Astrocyte of the spinal cord (primary cell): ENCODE results near the gene RAB4A.
A peak's percentile ranks its signal among the peaks of the same experiment; 100 is the strongest.

Experiments
- DNase-seq: peaks from one replicate; pipeline ENCODE4 v3.0.0; 2011; ENCODE audit warnings: low read depth, low spot score
- H3K4me3 ChIP-seq: 2 replicates; pipeline ENCODE4 v1.5.1; 2011; ENCODE audit warnings: low read depth, mild to moderate bottlenecking, low read length, moderate library complexity
- in situ Hi-C: cut with HindIII; loops from 2 replicates; pipeline ENCODE4 v1.10.0; 2017; ENCODE audit warnings: low sequenced_read_pairs
- TF ChIP-seq, protein P1 (sequence below): IDR thresholded peaks from 2 replicates; pipeline ENCODE4 v1.5.1; 2012; ENCODE audit warnings: low read depth, mild to moderate bottlenecking, low read length, inconsistent platforms

Gene RAB4A

GRCh38 chr1:229309074-229309473, 38.2 kb downstream of the RAB4A start:
- no peak overlapping the region for H3K4me3 ChIP-seq
- TF ChIP-seq, protein P1, sequence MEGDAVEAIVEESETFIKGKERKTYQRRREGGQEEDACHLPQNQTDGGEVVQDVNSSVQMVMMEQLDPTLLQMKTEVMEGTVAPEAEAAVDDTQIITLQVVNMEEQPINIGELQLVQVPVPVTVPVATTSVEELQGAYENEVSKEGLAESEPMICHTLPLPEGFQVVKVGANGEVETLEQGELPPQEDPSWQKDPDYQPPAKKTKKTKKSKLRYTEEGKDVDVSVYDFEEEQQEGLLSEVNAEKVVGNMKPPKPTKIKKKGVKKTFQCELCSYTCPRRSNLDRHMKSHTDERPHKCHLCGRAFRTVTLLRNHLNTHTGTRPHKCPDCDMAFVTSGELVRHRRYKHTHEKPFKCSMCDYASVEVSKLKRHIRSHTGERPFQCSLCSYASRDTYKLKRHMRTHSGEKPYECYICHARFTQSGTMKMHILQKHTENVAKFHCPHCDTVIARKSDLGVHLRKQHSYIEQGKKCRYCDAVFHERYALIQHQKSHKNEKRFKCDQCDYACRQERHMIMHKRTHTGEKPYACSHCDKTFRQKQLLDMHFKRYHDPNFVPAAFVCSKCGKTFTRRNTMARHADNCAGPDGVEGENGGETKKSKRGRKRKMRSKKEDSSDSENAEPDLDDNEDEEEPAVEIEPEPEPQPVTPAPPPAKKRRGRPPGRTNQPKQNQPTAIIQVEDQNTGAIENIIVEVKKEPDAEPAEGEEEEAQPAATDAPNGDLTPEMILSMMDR: no peak
- in situ Hi-C loops: no loop called here
- no peak for DNase-seq

DNA sequence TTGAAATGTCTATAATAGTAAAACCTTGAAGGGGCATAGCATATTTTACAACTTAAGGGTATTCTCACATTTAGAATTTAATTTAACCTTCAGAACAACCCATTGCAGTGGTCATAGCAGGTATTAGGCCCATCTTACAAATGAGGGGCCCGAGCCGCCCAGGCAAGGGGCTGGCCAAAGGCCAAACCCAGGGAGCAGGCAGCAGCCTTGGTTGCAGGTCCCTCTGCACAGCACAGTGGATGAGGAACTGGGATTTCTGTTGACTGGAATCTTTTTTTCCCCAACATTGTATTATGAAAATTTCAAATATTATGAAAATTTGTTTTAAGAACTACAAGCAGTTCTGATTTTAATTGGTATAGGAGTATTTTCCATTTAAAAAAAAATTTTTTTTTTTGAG, 38.8 kb downstream of the RAB4A start:
- in situ Hi-C loops: no loop called here
- TF ChIP-seq, protein P1: no peak
- DNase-seq: no peak

DNA sequence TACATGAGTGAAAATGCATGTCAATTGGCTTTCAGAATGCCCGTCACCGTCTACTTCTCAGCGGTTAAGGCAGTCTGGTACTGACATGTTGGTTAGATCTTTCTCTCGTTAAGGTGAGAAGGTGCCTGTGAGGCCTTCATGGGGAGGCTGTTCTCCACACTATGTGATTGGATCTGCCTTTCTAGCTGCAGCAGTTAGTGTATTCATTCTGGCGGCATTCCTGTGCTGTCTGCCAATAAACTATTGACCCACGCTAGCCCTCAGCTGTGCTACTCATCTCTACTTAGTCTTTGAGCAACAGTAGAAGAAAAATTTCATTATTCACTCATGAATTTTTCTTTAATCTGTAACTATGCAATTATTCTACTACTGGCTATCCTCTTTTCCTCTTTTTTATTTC, 39.9 kb downstream of the RAB4A start:
- in situ Hi-C loops: no loop called here
- H3K4me3 ChIP-seq: no peak overlapping the region
- peak; percentile 15 for DNase-seq
- TF ChIP-seq, protein P1: no peak

More for the DNA sequence above, 38.8 kb downstream of the RAB4A start:
- no peak overlapping the region for H3K4me3 ChIP-seq

DNA sequence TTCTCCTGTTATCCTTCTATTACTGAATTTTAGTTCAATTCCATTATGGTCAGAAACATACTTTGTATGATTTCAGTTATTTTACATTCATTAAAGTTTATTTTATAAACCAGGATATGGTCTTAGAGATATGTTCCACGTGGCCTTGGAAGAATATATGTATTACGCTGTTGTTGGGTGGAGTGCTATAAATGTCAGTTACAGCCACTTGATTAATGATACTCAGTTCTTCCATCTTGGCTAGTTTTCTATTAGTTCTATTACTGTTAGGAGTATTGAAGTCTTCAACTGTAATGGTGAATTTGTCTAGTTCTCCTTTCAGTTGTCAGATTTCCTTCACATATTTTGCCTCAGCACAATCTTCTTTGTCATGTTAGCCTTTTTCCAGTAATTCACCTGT, 45.3 kb downstream of the RAB4A start:
- TF ChIP-seq, protein P1: no peak
- no peak overlapping the region for H3K4me3 ChIP-seq
- in situ Hi-C loops: no loop called here
- no peak for DNase-seq

- TF ChIP-seq, protein P1: no peak
- in situ Hi-C loops: no loop called here
- DNase-seq: peak; percentile 40
- no peak overlapping the region for H3K4me3 ChIP-seq
Measured at GRCh38 chr1:229318056-229318455, 47.1 kb downstream of the RAB4A start.

DNA sequence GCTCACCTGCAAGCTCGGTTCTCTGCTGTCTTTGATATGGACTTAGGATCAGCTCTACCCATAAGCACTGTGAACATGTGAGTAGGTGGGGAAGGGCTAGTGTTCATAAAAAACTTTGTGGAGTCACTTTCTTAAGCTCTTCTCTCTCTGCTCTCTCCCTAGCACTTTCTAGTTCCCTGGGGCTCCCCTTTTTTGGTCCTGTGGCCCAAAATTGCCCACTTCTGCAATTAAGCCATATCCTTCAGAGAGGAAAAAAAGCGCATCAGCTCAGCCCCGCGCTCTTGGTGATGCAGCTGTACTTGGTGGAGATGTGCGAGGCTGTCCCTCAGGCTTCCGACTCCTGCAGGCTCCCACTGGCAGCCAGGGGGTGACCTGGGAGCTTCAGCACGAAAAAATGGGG, 48.6 kb downstream of the RAB4A start:
- TF ChIP-seq, protein P1: no peak
- in situ Hi-C loops: no loop called here
- no peak overlapping the region for H3K4me3 ChIP-seq
- no peak for DNase-seq

GRCh38 chr1:229323201-229323600, 52.3 kb downstream of the RAB4A start:
- no peak for DNase-seq
- no peak overlapping the region for H3K4me3 ChIP-seq
- in situ Hi-C loops: no loop called here
- TF ChIP-seq, protein P1: no peak
